H1 (cell line): ENCODE data around the gene EPHB6. TPM values are rescaled to one million over a fixed set of nuclear protein-coding genes. Genes with fewer than 3 reads are reported as not detected.

Experiments used
- CTCF ChIA-PET: fragments of 300-600 bp; sonication (Branson Sonifier 250); formaldehyde crosslinking; loops from one replicate; lab custom pipeline; 2021; ENCODE audit not compliant: partially characterized antibody; lab: Charles Lee
- POLR2A ChIA-PET: fragments of 300-600 bp; sonication (Branson Sonifier 250); formaldehyde crosslinking; loops from one replicate; lab custom pipeline; 2021; ENCODE audit warnings: inconsistent platforms; ENCODE audit not compliant: partially characterized antibody; lab: Charles Lee
- DNase-seq, 2 experiments: peaks; one replicate each; pipeline versions ENCODE4 v3.0.0 to v3.0.0-alpha.2; 2010 to 2022; ENCODE audit warnings: low spot score in 2 of 2, low read depth in 1 of 2, mixed read lengths in 1 of 2
- FAIRE-seq: peaks from 2 replicates; lab custom pipeline; 2011; peaks lifted over from hg19 to GRCh38; lab: Jason Lieb, UNC
- H2AFZ ChIP-seq: 2 replicates; pipeline ENCODE4 v1.8.1; 2012; ENCODE audit warnings: low read length, inconsistent platforms
- H2AK5ac ChIP-seq: 2 replicates; pipeline ENCODE4 v1.6.1; 2013; ENCODE audit warnings: low read depth, low read length
- H2BK120ac ChIP-seq: replicated peaks from 2 replicates; pipeline ENCODE3; 2013; ENCODE audit warnings: low read depth, low read length, inconsistent platforms
- H2BK12ac ChIP-seq: 2 replicates; pipeline ENCODE4 v1.6.1; 2013; ENCODE audit warnings: low read depth, low read length
- H2BK15ac ChIP-seq: 2 replicates; pipeline ENCODE4 v1.6.1; 2013; ENCODE audit warnings: low read length
- H2BK20ac ChIP-seq: 2 replicates; pipeline ENCODE4 v1.6.1; 2013; ENCODE audit warnings: low read length
- H2BK5ac ChIP-seq: 2 replicates; pipeline ENCODE4 v1.6.1; 2013; ENCODE audit warnings: low read depth, low read length
- H3K14ac ChIP-seq: 2 replicates; pipeline ENCODE4 v1.6.1; 2013; ENCODE audit warnings: inconsistent platforms; ENCODE audit not compliant: insufficient read length
- H3K18ac ChIP-seq: 2 replicates; pipeline ENCODE4 v1.6.1; 2013; ENCODE audit warnings: low read length; ENCODE audit errors: extremely low read depth
- H3K23ac ChIP-seq: 2 replicates; pipeline ENCODE4 v1.6.1; 2013; ENCODE audit warnings: inconsistent platforms; ENCODE audit not compliant: insufficient read length
- H3K23me2 ChIP-seq: 2 replicates; pipeline ENCODE4 v1.6.1; 2013; ENCODE audit warnings: low read depth, low read length
- H3K27ac ChIP-seq: 2 replicates; pipeline ENCODE4 v1.6.1; 2011; ENCODE audit warnings: low read depth, low read length, inconsistent platforms
- H3K27me3 ChIP-seq, 4 experiments: replicated peaks in 1 of 4; 1 replicate in 1 of 4; 2 replicates in 3 of 4; pipeline versions ENCODE4 v1.6.1 to v1.8.1; 2011 to 2013; ENCODE audit warnings: low read length in 3 of 4, mild to moderate bottlenecking in 3 of 4, inconsistent platforms in 2 of 4, mixed read lengths in 2 of 4, moderate library complexity in 1 of 4; ENCODE audit not compliant: control insufficient read depth in 3 of 4, insufficient read depth in 3 of 4; ENCODE audit errors: extremely low read depth in 1 of 4
- H3K36me3 ChIP-seq, 4 experiments: 2 replicates each; pipeline versions ENCODE4 v1.6.1 to v1.8.1; 2011 to 2013; ENCODE audit warnings: mild to moderate bottlenecking in 4 of 4, low read length in 3 of 4, moderate library complexity in 2 of 4, control low read depth in 1 of 4, inconsistent platforms in 1 of 4; ENCODE audit not compliant: insufficient read depth in 4 of 4, control insufficient read depth in 2 of 4
- H3K4ac ChIP-seq: replicated peaks from 2 replicates; pipeline ENCODE3; 2013; ENCODE audit warnings: low read length, low read depth, mixed read lengths, inconsistent platforms; ENCODE audit not compliant: insufficient read length
- H3K4me1 ChIP-seq, 4 experiments: replicated peaks in 1 of 4; 1 replicate in 1 of 4; 2 replicates in 3 of 4; pipeline versions ENCODE4 v1.6.1 to v1.8.1; 2011 to 2013; ENCODE audit warnings: low read length in 3 of 4, inconsistent platforms in 2 of 4, mixed read lengths in 1 of 4; ENCODE audit not compliant: insufficient read depth in 4 of 4, control insufficient read depth in 3 of 4
- H3K4me2 ChIP-seq, 2 experiments: 2 replicates each; pipeline versions ENCODE4 v1.6.1 to v1.8.1; 2011 to 2013; ENCODE audit warnings: low read depth in 2 of 2, low read length in 2 of 2, control low read depth in 1 of 2, inconsistent platforms in 1 of 2, mild to moderate bottlenecking in 1 of 2; ENCODE audit not compliant: insufficient read depth in 1 of 2
- H3K4me3 ChIP-seq, 4 experiments: fragments of 200-600, 300-600 bp in 1 of 4; sonication (generic), shearing (Covaris generic), sonication (Bioruptor Twin) in 1 of 4; 2 replicates each; pipeline versions ENCODE4 v1.5.1 to v1.8.1; 2011 to 2016; ENCODE audit warnings: low read length in 4 of 4, low read depth in 3 of 4, control low read depth in 2 of 4, inconsistent platforms in 2 of 4, mild to moderate bottlenecking in 2 of 4, mixed read lengths in 1 of 4, moderate library complexity in 1 of 4; ENCODE audit not compliant: insufficient read depth in 2 of 4; ENCODE audit errors: extremely low read depth in 1 of 4
- H3K56ac ChIP-seq: replicated peaks from 2 replicates; pipeline ENCODE3; 2013; ENCODE audit warnings: low read depth, mild to moderate bottlenecking, mixed read lengths, low read length, inconsistent platforms; ENCODE audit not compliant: insufficient read length
- H3K79me1 ChIP-seq: 2 replicates; pipeline ENCODE4 v1.6.1; 2013; ENCODE audit warnings: low read depth, low read length, control low read depth
- H3K79me2 ChIP-seq, 2 experiments: 2 replicates each; pipeline versions ENCODE4 v1.6.1 to v1.8.1; 2012 to 2013; ENCODE audit warnings: low read length in 2 of 2, mild to moderate bottlenecking in 2 of 2, inconsistent platforms in 1 of 2; ENCODE audit not compliant: insufficient read depth in 2 of 2, control insufficient read depth in 1 of 2
- H3K9ac ChIP-seq, 4 experiments: replicated peaks in 1 of 4; 1 replicate in 1 of 4; 2 replicates in 3 of 4; pipeline versions ENCODE4 v1.6.1 to v1.8.1; 2011 to 2013; ENCODE audit warnings: low read depth in 3 of 4, low read length in 3 of 4, control low read depth in 2 of 4, mild to moderate bottlenecking in 2 of 4, moderate library complexity in 2 of 4, inconsistent platforms in 1 of 4; ENCODE audit errors: extremely low read depth in 1 of 4
- H3K9me3 ChIP-seq, 2 experiments: 2 replicates each; pipeline versions ENCODE4 v1.6.1 to v1.8.1; 2012 to 2013; ENCODE audit warnings: mild to moderate bottlenecking in 2 of 2, moderate library complexity in 2 of 2, control low read depth in 1 of 2, inconsistent platforms in 1 of 2, low read depth in 1 of 2, low read length in 1 of 2, mixed read lengths in 1 of 2; ENCODE audit not compliant: insufficient read depth in 2 of 2
- H4K20me1 ChIP-seq, 2 experiments: replicated peaks in 1 of 2; 2 replicates each; pipeline versions ENCODE3 to v1.8.1; 2011 to 2013; ENCODE audit warnings: inconsistent platforms in 2 of 2, low read length in 2 of 2, mild to moderate bottlenecking in 1 of 2; ENCODE audit not compliant: insufficient read depth in 2 of 2, control insufficient read depth in 1 of 2
- H4K5ac ChIP-seq: 2 replicates; pipeline ENCODE4 v1.6.1; 2013; ENCODE audit warnings: low read length, low read depth, mixed read lengths, inconsistent platforms; ENCODE audit not compliant: insufficient read length
- H4K8ac ChIP-seq: 2 replicates; pipeline ENCODE4 v1.8.0; 2013; ENCODE audit warnings: mild to moderate bottlenecking, moderate library complexity, low read length, inconsistent platforms; ENCODE audit not compliant: insufficient read depth; ENCODE audit errors: extremely low read depth
- H4K91ac ChIP-seq: replicated peaks from 2 replicates; pipeline ENCODE3; 2013; ENCODE audit warnings: low read length, mixed read lengths, inconsistent platforms; ENCODE audit not compliant: insufficient read length
- ATF3 ChIP-seq: IDR thresholded peaks from 2 replicates; pipeline ENCODE4 v1.6.1; 2011; ENCODE audit warnings: low read depth, mild to moderate bottlenecking, low read length; ENCODE audit not compliant: insufficient read depth
- CEBPB ChIP-seq: IDR thresholded peaks from 2 replicates; pipeline ENCODE4 v1.6.1; 2012; ENCODE audit warnings: low read depth, low read length
- CHD2 ChIP-seq: IDR thresholded peaks from 2 replicates; pipeline ENCODE4 v1.6.1; 2012; ENCODE audit warnings: low read length, improper control_type of control experiment
- EP300 ChIP-seq, 2 experiments: IDR thresholded peaks; 1 replicate in 1 of 2; 2 replicates in 1 of 2; pipeline ENCODE4 v1.6.1; 2011 to 2012; ENCODE audit warnings: low read depth in 2 of 2, low read length in 2 of 2, mild to moderate bottlenecking in 2 of 2, borderline replicate concordance in 1 of 2, inconsistent platforms in 1 of 2, moderate library complexity in 1 of 2
- NRF1 ChIP-seq: IDR thresholded peaks from 2 replicates; pipeline ENCODE4 v1.6.1; 2011; ENCODE audit warnings: mild to moderate bottlenecking, low read depth, low read length, improper control_type of control experiment
- POLR2A ChIP-seq, 2 experiments: IDR thresholded peaks; 1 replicate in 1 of 2; 2 replicates in 1 of 2; pipeline ENCODE4 v1.6.1; 2011; ENCODE audit warnings: low read depth in 2 of 2, low read length in 2 of 2, mild to moderate bottlenecking in 2 of 2; ENCODE audit errors: control extremely low read depth in 1 of 2
- POLR2AphosphoS5 ChIP-seq: IDR thresholded peaks from 2 replicates; pipeline ENCODE4 v1.6.1; 2011; ENCODE audit warnings: low read depth, low read length
- RXRA ChIP-seq: IDR thresholded peaks from 2 replicates; pipeline ENCODE4 v1.6.1; 2011; ENCODE audit warnings: low read depth, mild to moderate bottlenecking, low read length, moderate library complexity; ENCODE audit not compliant: insufficient read depth
- SIN3A ChIP-seq, 2 experiments: IDR thresholded peaks in 1 of 2; conservative IDR thresholded peaks in 1 of 2; 2 replicates each; pipeline ENCODE4 v1.6.1; 2011 to 2012; ENCODE audit warnings: low read length in 2 of 2, improper control_type of control experiment in 1 of 2, low read depth in 1 of 2, mild to moderate bottlenecking in 1 of 2
- SIX5 ChIP-seq: IDR thresholded peaks from 2 replicates; pipeline ENCODE4 v1.6.1; 2011; ENCODE audit warnings: mild to moderate bottlenecking, low read depth, low read length
- SRF ChIP-seq: IDR thresholded peaks from 2 replicates; pipeline ENCODE4 v1.6.1; 2011; ENCODE audit warnings: mild to moderate bottlenecking, low read depth, low read length, moderate library complexity
- TAF1 ChIP-seq: IDR thresholded peaks from 2 replicates; pipeline ENCODE4 v1.6.1; 2011; ENCODE audit warnings: mild to moderate bottlenecking, low read depth, low read length
- TBP ChIP-seq: IDR thresholded peaks from 2 replicates; pipeline ENCODE4 v1.6.1; 2011; ENCODE audit warnings: low read depth, low read length, improper control_type of control experiment
- WGBS, 2 experiments: shearing (Covaris generic) in 1 of 2; methylation state at CpG; one replicate each; pipeline versions ENCODE4 v1.1.6 to v1.1.7; 2013 to 2015; ENCODE audit warnings: low lambda C conversion rate in 2 of 2, mixed read lengths in 2 of 2, inconsistent platforms in 1 of 2, low coverage in 1 of 2, missing lambda C conversion rate in 1 of 2; ENCODE audit not compliant: insufficient replicate concordance in 2 of 2, insufficient coverage in 1 of 2, insufficient read length in 1 of 2; ENCODE audit errors: extremely low coverage in 1 of 2, missing lambda C conversion rate in 1 of 2; 5-methylcytosine and 5-hydroxymethylcytosine counted together
- polyA plus RNA-seq, 7 experiments: library from polyadenylated mRNA; depleted of rRNA in 3 of 7; stranded (reverse) in 5 of 7; unstranded in 2 of 7; fragments of >200 nt in 5 of 7; fragments of 200-250 nt in 2 of 7; gene quantifications; 1 replicate in 5 of 7; 2 replicates in 1 of 7; 4 replicates in 1 of 7; pipeline versions ENCODE4 v1.2.1 to v1.2.3, GENCODE V29; 2011 to 2013; ENCODE audit warnings: missing spikeins in 2 of 7, mixed read lengths in 2 of 7
- total RNA-seq: library from RNA; stranded (reverse); fragmentation: NEBNext Ultra II Directional; extraction: Animal tissue kit (Norgen Biotek cat#: 25700); gene quantifications from 2 replicates; pipeline ENCODE4 v1.2.1, GENCODE V29; 2021

EPHB6 gene
- total and polyA plus RNA-seq, 2 of the 8 experiments (the other 6 are each of a cell fraction or from before 2014, with no cell fraction given) = 19.7 TPM

- peaks cover 0 to 12% (median 4%) of the 10 kb centered on the region in 4 experiments; a peak in 4 of 7 replicates for H3K4me1 ChIP-seq
- 15% methylated on average over 16 of the region's 43 CpGs; no CpG with 5 or more reads in 1 of the 2 experiments for WGBS, 2 experiments
- H2BK12ac ChIP-seq = peak overlapping the region; percentile 3; the same call in 1 of the 2 replicates
- no peak overlapping the region for H2BK15ac ChIP-seq
- H4K5ac ChIP-seq = no peak overlapping the region
- no peak overlapping the region for H3K4ac ChIP-seq
- no peak overlapping the region for H3K23ac ChIP-seq
- no peaks in the 10 kb centered on the region for H3K9me3 ChIP-seq
- CTCF ChIA-PET = interaction anchor here (0.6 to 3.1 kb wide), 21 partner anchors 14 to 476 kb away, joined by 3 to 107 read pairs (median 5); partner anchors contain the start of gene TRPV5
- no peak overlapping the region for H4K91ac ChIP-seq
- no peak overlapping the region for H3K18ac ChIP-seq
- peak overlapping the region; percentile 46 to 97 (median 68) for H3K4me3 ChIP-seq
- DNase-seq (peak in 1 of 2 experiments; percentile 78), FAIRE-seq (no peak)
- no peak overlapping the region for H3K56ac ChIP-seq
- no peak overlapping the region for H2BK5ac ChIP-seq
- H3K36me3 ChIP-seq = no peaks in the 10 kb centered on the region
- H2BK120ac ChIP-seq = no peak overlapping the region
- H3K79me2 ChIP-seq = no peaks in the 10 kb centered on the region
- H3K4me2 ChIP-seq = peak overlapping the region; percentile 86 to 88
- H3K9ac ChIP-seq = peak overlapping the region in 1 of 4 experiments; percentile 35; a peak in 1 of 7 replicates
- no peak overlapping the region for H3K14ac ChIP-seq
- H3K79me1 ChIP-seq = no peaks in the 10 kb centered on the region
- no peak overlapping the region for H2AK5ac ChIP-seq
- H4K20me1 ChIP-seq = peaks cover 0 to 3% of the 10 kb centered on the region in 2 experiments
- H3K27ac ChIP-seq = no peak overlapping the region
- POLR2A ChIA-PET = interaction anchor here (1.1 to 1.8 kb wide), 5 partner anchors 8 to 57 kb away, joined by 3 to 4 read pairs (median 4); no protein-coding TSS in a partner anchor
- H4K8ac ChIP-seq = no peak overlapping the region
- no peak overlapping the region for H2BK20ac ChIP-seq
- peak overlapping the region; percentile 49; the same call in 1 of the 2 replicates for H2AFZ ChIP-seq
- peaks cover 10% of the 10 kb centered on the region; the same call in 1 of the 2 replicates for H3K23me2 ChIP-seq
- H3K27me3 ChIP-seq = peaks cover 0 to 12% (median 6%) of the 10 kb centered on the region in 4 experiments; a peak in 4 of 7 replicates
- TF ChIP-seq SIN3A (conservative IDR thresholded peaks at IDR 0.05 in 1 of 2, IDR thresholded peaks at IDR 0.05 in 1 of 2; ENCODE audit: low read depth in 1 of 2, low read length in 2 of 2) = no peak
- TF ChIP-seq POLR2AphosphoS5 = no peak
- TF ChIP-seq POLR2A (IDR thresholded peaks at IDR 0.05; ENCODE audit: control extremely low read depth in 1 of 2, low read depth in 2 of 2, low read length in 2 of 2) = no peak
- no peak for TF ChIP-seq CEBPB
- TF ChIP-seq EP300 (IDR thresholded peaks at IDR 0.05; ENCODE audit: borderline replicate concordance in 1 of 2, low read depth in 2 of 2, low read length in 2 of 2) = no peak
- no peak for TF ChIP-seq NRF1
- no peak for TF ChIP-seq TAF1
- TF ChIP-seq CHD2 = no peak
- no peak for TF ChIP-seq SIX5
- no peak for TF ChIP-seq ATF3
- no peak for TF ChIP-seq SRF
- TF ChIP-seq RXRA = no peak
- no peak for TF ChIP-seq TBP
These were observed 353 bp downstream of the EPHB6 start for GRCh38 chr7:142855114-142855743.
